Epidermal melanocyte (primary cell): ENCODE data around the gene MAEA.

Source experiments
- DNase-seq: peaks from one replicate; pipeline ENCODE4 v3.0.0; 2011; ENCODE audit warnings: low spot score; ENCODE audit not compliant: insufficient read length

Gene MAEA

DNA sequence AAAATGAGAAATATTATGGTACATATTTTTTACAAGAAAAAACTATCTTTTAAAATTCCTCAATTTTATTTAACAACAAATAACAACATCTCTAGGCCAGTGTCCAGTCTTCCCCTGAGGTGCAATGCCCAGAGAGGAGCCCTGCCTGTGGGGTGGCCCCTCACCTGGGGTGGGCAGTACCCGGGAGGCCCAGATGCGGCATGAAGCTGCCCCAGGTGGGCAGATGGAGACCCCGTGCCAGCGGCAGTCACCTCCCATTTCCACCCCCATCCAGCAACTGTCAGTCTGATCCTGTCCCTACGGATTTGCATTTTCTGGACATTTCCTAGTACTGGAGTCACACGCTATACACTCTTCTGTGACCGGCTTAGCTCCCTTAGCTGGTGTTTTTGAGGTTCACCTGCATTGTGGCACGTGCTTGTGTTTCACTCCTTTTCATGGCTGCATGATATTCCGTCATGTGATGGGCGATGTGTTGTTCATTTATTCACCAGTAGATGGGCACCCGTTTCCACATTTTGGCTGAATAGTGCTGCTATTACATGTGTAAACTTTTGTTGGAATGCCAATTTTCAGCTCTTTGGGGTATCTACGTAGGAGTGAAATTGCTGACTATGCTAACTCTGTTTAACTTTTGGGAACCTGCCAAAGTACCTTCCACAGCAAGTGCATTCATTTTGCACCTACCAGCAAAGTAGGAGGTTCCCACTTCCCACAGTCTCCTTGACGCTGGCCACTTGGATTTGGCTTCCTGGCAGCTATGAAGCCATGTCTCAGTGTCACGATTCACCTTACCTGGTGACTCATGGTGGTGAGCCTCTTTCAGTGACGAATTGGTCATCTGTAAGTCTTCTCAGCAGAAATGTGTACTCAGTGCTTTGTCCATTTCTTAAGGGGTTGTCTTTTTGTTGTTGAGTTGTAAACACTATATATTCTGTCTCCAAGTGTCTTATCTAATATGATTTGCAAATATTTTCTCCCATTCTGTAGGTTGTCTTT, 11.7 kb upstream of the MAEA start:
- DNase-seq: no peak

DNA sequence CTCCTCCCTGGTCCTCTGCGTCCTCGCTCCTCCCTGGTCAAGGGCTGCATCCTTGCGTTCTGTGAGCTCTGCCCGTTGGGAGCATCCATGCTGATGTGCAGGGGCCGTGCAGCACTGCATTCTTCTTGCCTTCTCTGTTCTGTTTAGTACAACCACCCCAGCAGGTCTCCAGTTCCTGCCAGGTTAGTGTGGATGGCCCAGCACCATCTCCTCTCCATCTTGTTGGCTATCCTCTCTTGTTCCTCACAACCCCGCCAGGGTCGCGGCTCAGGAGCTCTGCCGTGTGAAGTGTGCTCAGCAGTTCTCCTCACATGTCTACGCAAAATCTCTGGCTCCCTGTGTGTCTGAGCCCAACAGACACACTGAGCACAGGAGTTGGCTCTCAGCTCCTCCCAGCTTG, 10.4 kb upstream of the MAEA start:
- DNase-seq: no peak

DNA sequence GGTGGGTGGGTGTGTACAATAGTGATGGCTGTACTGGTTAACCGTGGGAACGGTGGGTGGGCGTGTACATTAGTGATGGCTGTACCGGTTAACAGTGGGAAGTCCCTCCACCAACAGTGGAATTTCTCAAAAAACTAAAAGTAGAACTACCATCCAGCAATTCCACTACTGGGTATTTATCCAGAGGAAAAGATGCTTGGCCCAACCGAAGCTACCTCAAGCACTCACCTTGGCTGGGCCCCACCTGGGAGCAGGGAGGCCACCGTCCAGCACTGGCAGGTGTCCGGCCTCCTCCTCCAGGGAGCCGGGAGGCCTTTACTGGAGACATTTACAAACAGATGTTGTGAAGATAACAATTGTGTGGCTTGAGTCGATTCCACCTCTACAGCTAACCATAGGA, 6.0 kb upstream of the MAEA start:
- DNase-seq: no peak

DNA sequence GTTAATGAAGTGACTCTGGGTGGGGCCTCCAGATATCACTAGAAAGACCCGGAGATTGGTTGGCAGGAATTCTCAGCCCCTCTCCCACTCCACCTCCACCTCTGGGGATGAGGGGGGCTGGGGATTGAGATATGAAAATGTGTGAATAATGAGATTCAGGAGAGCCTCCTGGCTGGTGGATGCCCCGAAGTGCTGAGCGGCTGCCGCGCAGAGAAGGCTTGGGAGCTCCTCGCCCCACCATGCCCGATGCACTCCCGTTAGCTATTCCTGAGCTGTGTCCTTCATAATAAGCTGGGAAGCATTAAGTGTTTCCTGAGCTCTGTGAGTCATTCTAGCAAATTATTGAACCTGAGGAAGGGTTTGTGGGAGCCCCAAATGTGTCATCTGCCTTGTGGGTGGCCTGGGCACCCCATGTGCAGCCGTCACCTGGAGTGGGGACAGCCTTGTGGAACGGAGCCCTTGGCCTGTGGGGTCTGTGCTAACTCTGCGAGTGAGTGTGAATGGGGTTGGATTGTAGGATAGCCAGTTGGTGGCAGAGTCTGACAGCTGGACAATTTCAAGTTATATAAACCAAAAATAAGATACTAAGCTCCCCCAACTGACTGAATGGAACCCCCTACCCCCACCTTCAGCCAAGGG, 4.4 kb upstream of the MAEA start:
- DNase-seq: no peak

DNA sequence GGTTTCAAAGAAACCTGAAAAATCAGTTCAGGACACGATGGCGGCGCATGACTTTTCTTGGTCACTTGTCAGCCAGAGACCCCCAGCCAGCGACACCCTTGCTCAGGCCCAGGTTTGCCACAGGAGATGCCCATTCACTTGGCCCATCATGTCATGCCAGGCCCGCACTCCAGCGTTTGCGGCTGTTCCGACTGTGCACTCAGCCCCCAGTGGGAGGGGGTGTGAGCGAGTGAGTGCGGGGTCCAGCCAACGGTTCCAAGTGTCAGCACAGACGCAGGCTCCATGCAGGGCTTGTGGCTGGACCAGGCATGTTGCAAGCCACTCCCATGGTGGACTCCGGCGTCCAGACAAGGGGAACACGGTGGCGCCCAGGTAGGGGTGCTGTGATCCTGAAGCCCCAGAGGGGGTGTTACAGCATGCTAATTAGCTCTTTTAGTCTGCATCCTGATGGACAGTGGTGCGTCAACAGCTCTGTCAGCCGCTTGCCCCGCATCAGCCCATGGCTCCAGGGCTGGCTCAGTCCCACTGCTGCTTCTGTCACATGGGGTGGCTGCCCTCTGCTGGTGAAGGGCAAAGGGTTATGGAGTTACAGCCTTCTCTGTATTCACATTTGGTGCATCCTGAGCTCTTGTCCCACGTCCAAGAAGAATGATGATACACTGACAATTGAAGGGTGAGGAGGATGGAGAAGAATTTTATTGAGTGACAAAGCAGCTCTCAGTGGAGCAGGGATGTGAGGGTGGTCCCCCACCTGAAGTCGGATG, 3.7 kb upstream of the MAEA start:
- DNase-seq: no peak

- no peak for DNase-seq
Measured at GRCh38 chr4:1288786-1289185, 905 bp upstream of the MAEA start.

GRCh38 chr4:1290165-1290977, 680 bp downstream of the MAEA start:
- no peak for DNase-seq

DNA sequence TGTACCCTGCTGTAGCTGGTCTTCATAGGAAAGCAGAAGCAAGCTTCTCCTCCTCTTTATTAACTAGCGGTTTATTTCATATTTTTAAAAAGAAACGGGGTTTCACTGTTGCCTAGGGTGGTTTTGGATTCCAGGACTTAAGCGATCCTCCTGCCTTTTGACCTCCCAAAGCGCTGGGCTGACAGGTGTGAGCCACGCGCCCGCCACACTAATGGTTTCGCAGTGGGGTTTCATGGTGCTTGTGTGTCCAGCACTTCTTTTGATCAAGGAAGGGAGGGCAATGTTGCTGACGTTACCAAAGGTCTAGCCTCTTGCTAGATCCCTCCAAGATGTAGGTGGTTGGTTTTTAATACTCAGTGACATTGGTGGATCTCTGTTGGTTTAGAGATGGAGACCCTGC, 1.4 kb downstream of the MAEA start:
- no peak for DNase-seq

GRCh38 chr4:1291996-1292702, 2.5 kb downstream of the MAEA start:
- DNase-seq: peak; percentile 11

DNA sequence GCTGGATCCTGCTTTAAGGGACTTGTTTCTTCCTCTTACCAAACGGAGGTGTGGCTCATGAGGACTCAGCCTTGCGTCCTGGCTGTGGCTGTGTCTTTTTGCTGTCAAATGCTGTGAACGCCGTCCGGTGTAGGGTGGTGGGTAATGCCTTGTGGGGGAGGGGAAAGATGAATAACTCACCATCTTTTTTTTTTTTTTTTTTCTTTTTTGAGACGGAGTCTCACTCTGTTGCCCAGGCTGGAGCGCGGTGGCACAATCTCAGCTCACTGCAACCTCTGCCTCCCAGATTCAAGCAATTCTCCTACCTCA, 3.0 kb downstream of the MAEA start:
- peak; percentile 11 for DNase-seq

GRCh38 chr4:1293531-1293941, 3.8 kb downstream of the MAEA start:
- no peak for DNase-seq

DNA sequence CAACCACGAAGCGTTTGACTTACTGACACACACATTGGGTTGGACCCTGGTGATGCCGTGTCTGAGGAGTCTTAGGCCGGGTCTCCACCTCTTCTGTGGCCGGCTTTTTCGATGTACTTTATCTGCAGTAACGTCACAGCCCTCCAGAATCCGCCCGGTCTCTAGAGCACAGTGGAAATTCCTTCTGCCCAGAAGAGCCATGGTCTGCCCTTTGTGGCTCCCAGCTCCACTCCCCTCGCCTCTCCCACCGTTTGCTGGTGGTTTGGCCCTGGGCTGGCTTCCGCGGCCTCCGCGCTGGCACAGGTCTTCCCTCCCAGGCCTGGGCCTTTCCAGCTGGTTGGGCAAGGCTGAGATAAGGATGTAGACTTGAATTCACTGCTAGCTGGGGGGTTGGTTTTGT, 4.3 kb downstream of the MAEA start:
- DNase-seq: no peak

- no peak for DNase-seq
Measured at GRCh38 chr4:1294424-1294823, 4.7 kb downstream of the MAEA start.

- peak; percentile 52 for DNase-seq
Measured at GRCh38 chr4:1294891-1295290, 5.2 kb downstream of the MAEA start.

DNA sequence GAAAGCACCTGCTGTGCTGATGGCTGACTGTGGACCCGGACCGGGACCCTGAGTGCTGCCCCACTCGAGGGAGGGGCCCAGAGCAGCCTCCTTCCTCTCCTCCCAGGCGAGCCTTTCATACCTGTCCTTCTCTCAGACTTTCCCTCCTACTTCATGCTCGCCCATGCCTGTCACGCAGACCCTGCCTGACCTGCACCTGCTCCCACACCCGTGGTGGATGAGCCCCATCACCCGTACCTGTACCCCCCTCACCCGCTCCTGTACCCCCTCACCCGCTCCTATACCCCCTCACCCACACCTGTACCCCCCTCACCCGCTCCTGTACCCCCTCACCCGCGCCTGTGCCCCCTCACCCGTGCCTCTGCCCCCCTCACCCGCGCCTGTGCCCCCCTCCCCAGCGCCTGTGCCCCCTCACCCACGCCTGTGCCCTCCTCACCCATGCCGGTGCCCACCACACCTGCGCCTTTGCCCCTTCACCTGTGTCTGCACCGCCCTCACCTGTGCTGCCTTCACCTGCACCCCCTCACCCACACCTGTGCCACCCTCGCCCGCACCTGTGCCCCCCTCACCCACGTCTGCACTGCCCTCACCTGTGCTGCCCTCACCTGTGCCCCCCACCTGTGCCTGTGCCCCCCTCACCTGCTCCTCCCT, 5.8 kb downstream of the MAEA start:
- DNase-seq: no peak

GRCh38 chr4:1296324-1297022, 6.8 kb downstream of the MAEA start:
- peak; percentile 14 for DNase-seq

DNA sequence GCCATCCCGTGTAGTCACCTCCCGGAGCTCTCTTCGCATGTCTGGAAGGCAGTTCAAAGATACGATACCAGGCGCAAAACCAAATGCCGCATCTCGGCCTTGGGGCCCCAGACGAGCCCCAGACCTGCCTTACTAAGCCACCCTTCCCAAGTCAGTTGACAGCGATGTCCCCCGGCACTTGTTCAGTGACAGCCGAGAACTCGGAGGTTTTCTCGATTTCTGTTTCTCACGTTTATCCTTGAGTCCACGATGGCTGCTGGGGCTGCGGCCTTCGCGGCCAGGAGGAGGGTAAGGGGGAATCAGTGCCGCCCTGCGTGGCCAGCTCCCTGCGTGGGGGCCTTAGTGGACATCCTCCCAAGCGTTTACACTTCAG, 7.3 kb downstream of the MAEA start:
- no peak for DNase-seq

DNA sequence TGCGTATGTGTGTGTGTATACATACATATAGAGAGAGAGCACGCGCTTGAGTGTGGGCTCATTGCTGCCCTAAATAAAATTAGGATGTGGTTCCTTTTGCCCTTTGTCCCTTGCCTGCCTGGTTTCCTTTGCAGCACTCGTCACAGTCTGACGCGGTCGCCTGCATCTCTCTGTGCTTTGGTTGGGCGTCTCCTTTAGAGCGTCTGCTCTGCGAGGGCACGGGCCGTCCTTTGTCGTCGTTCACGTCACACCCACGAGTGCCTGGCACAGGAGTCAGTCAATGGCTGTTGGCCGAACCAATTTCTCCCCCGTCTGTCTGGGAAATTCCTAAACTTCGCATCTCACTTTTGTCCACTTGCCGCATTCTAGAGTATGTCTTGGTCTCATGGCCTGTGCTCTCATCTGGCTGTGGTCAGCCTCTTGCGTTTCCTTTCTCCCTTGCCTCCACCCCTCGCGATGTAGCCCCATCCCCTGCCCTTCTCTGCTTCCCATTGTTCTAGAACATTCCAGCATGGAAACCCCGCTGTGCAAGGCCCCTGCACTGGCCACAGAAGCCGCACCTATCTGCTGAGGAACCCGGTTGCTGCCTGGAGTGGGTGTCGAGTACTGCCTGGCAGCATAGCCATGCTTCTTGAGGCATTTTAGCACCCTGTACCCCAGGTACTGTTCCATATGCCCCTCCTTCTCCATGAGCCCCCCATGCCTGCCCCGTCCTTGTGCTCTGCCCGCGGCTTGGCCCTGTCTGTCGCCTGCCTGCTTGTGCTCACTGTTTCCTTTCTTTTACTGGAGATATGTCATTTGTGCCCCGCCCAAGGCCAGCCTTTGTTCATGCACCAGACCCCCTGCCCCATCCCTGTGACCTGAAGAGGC, 8.0 kb downstream of the MAEA start:
- DNase-seq: peak; percentile 7

DNA sequence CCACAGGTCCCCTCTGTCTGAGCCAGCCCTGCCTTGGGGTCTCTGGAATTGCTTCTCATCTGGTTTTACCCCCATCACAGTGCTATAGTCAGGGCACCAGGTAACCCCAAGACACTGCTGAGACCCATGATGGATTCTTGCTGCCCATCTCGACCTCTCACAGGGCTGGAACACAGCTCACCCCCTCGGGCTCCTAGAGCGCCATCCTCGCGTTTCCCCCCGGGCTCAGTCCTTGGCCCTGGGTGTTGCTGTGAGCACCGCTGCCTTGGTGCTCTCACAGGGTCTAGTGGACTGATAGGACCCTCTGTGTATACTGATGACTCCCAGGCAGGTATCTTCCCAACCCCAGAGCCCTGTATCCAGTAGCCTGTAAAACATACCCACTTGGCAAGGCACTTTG, 8.8 kb downstream of the MAEA start:
- peak; percentile 17 for DNase-seq
